ENCODE data around the gene SLC17A9.

The SLC17A9 gene

DNA sequence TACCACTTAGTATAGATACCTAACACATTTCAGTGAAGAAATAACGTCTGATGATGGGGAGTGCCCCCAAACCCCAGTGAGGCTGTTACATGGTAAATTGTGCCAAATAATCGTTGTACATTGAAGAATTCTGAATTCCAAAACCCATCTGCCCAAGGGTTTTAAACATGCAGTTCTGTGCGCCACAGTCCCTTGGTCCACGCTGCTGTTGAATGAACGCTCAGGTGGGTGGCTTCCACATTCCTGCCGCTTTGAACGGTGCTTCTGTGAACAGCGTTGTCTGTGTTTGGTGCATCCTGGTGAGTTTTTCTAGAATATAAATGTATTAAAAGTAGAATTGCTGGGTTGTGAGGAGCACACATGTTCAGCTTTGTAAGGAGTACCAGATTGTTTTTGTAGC, 11.6 kb upstream of the SLC17A9 start:
- DNase-seq = no peak

DNA sequence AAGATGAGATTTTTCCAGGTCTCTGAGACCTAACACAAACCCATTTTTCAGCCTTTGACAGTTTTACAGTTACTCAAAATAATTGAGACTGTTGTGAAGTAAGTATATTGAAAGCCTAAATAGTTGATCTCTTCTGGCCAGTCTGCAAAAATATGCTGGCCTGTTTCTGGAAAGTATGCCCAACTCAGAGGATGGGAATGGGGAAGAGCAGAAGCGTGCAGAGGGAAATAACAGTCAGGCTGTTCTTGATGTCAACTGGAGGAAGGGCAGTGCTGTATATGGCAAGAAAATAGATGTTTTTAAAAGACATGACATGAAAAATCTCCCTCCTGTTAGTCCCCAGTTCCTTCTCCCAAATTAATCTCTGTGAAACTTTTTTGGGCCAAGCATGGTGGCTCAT, 10.7 kb upstream of the SLC17A9 start:
- DNase-seq = no peak

DNA sequence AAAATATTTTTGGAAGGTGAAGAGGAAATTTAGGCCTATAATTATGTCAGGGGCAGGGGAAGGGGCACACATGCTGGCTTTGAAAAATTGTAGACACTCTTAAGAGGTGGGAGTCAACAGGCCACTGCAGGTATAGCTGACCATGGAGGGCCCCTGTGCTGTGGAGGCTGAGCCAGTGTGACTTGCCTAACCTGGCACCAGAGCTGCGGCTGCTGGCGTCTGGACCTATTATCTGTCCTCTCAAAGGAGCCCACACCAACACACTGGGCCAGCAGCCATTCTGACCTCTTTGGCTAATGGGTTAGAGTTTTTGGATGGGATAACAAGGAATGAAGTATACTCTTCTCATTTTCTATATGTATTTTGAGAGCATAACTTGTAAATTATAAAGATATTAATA, 10.1 kb upstream of the SLC17A9 start:
- DNase-seq = no peak

DNA sequence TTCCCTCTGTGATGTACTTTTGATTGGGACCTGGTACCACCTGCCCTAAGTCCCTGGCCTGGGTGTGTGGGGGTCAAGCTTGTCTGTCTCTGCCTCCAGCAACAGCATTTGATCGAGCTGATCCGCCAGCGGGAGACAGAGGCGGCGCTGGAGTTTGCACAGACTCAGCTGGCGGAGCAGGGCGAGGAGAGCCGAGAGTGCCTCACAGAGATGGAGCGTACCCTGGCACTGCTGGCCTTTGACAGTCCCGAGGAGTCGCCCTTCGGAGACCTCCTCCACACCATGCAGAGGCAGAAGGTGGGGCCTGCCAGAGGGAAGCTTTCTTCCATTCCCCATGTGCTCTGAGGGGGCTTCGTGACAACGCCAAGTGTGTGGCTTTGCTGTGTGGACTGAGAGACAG, 9.1 kb upstream of the SLC17A9 start:
- no peak for DNase-seq

DNA sequence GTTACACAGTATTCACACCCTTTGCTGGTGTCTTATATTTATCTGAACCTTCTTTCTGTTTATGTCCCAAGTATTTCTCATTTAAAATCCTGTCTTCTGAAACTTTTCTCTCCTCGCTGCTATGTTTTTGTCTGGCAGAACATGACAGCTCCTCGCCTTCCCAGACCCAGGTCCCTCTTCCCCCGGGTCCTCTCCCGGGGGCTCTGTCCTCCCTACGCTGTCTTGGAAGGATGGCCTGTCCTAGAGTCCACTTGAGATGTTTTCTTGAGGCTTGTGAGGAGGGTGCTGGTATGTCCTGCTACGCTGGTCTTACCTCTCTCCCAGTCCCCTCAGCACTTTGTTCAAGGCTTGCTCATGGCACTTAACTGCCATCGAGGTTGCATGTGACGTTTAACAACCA, 8.3 kb upstream of the SLC17A9 start:
- no peak for DNase-seq

DNA sequence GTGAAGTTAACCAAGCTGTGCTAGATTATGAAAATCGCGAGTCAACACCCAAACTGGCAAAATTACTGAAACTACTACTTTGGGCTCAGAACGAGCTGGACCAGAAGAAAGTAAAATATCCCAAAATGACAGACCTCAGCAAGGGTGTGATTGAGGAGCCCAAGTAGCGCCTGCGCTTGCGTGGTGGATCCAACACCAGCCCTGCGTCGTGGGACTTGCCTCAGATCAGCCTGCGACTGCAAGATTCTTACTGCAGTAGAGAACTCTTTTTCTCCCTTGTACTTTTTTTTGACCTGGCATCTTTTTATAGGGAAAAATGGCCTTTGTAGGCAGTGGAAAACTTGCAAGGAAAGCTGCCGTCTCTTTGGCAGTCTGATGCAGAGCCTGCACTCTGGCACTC, 7.8 kb upstream of the SLC17A9 start:
- DNase-seq = no peak

DNA sequence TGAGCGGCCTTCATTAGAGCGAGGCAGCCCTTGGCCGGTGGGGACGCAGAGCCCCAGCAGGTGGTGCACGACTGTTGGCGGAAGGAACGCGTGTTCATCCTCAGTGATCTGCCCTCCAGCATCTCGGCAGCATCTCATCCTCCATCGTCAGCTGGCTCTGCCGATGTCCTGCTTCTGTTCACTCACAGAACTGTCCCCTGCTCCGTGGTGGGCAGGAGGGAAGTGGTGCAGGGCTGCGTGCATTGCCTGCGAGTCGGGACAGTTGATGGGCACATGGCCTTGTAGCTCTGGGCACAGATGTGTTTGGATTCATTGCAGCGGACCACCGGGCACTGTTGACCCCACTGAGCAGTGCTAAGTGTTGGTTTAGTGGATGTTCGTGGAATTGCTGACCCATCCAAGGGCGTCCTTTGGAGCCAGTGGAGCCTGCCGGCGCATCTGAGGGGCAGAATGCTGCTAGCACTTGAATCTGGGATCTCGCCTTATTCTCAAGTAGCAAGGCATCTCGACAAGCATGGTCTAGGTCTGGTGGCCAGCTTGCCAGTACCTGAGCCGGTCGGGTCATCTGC, 6.7 kb upstream of the SLC17A9 start:
- no peak for DNase-seq

DNA sequence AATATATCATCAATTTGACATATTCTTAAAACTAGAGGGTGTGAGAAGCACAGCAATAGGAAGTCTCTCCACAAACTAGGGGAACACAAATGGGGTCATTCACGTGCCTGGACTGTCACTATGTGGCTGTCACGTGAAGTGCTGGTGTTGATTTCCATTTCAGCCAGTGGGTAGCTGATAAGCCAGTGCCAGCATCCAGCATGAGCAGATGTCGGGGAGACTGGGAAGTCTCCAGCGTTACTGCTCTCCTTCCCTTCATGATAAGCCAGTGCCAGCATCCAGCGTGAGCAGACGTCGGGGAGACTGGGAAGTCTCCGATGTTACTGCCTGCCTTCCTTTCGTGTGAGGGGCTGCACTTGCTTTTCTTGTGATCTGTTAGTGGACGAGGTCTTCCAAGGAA, 5.6 kb upstream of the SLC17A9 start:
- no peak for DNase-seq

DNA sequence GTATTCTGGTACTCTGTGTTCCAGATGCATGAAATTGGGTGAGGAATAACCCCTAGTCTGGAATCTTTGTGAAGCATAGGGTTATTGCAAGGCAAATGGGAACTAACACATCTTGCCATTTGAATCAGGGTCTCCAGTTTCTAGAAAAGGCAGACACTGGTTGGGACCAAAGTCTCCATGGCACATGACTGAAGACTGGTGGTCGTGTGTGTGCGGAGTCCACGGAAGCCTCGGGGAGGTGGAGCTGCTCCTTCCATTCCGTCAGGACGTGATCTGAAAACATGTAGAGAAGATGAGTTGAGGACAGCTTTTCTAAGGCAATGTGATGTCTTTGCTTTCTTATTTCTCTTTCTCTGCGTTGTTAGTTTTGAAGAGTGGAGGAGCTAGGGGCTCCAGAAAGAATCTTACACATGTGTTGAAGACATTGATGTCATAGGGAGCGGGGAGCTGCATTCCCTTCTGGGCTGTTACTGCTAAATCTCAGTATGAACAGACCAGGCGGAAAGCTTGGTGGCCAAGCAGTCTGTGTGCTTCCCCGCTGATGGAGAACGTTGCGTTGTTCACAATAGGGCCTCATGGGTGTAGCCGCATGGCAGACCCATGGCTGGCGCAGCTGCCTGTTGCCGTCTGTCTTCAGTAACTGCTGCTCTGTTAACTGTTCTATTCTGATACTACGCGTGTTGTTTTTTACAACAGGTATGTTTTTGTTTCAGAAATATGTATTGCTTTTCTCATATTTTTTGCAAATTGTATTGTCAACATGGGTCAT, 4.8 kb upstream of the SLC17A9 start:
- DNase-seq = no peak

DNA sequence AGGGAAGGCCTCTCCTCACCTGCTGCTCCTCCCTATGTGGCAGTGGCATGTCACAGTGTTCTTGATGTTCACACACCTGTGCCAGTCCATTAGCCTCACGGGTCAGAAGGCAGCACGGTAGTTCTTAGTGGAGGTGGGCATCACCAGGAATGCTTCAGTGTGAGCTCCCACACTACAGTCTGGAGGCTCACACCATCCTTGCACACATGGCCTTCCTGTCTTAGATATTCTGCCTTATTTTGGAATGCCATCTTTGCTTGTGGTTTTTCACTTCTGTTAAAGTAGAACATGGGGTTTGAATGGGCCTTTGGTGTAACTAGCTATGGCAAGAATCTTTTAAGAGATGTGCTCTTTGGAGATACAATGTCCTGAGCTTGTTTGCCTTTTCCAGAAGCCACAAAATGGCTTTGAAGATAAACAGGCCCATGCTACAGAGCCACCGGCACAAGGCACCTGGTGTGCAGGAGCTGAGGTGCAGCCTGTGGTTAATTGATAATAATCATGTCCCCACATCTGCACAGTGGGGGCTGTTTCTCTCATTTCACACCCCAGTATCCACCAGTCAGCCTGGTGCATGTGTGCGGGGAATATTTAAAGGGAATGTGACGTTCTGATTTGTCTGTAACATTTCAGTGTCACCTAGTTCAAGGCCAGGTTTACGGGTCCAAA, 3.2 kb upstream of the SLC17A9 start:
- no peak for DNase-seq

DNA sequence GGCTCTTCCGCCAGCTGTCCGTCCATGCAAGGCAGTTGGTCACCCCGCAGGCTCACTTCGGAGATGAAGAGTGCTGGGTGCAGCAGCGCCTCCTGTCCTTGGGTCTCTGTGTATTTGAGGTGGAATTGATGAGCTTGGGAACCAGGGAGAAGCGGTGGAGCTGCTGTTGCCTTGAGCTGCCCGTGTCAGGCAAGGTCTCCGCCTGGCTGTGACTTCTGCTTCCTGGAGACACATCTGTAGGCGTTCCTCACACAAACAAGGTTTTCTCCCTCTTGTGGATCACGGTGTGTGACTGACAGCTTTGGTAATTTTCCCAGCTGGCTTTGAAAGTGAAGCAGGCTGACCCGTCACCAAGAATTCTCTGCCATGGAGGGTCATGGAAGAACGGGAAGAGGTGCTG, 2.5 kb upstream of the SLC17A9 start:
- DNase-seq = no peak

DNA sequence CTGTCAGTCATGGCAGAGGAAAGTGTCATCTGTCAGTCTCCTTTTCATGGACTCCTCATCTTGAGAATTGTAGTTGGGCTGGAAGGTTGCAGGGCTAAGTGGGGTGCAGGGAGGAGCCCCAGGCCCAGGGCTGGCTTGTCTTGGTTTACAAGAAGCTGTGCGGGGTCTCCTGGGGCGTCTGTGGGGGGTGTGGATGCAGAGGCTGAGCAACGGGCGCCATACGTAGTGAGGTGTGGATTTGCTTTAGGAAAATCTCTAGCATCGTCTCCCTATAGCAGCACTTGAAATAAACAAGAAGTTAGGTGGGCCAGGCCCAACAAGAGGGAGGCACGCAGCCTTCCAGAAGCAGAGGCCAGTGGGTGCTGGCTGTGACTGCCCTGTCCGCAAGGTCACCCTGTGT, 1.8 kb upstream of the SLC17A9 start:
- no peak for DNase-seq

DNA sequence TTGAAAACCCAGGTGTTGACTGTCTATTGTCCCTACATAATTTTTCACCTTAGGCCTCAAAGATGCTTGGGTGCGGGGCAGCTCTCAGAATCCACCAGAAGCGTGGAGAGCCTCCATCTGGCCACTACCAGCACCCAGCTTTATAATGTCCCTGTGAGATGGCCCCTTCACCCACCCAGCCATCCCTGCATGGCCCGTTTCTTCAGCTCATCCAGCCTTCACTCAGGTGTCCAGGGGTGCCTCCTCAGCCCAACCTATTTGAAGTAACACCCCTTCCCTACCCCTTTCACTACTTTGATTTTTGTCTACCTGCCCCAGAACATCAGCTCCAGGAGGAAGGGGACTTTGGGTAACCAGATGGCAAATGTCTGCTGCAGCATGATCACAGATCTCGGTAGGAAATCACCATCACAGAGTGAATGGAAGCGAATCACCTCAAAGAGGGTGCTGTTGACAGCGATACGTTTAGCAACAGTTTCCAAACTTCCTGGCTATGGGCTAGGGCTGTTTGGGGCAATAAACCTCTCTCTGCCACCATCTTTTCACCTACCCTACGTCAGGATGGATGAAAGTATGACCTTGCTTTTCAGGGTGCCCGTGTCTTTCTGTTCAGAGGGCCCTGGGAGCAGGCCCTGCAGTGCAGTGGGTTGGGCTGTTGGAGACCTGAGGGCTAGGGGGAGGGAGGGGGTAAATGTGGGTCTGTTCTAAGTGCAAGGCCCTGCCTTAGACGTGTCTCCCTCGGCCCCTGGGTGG, 1.2 kb upstream of the SLC17A9 start:
- DNase-seq = no peak

DNA sequence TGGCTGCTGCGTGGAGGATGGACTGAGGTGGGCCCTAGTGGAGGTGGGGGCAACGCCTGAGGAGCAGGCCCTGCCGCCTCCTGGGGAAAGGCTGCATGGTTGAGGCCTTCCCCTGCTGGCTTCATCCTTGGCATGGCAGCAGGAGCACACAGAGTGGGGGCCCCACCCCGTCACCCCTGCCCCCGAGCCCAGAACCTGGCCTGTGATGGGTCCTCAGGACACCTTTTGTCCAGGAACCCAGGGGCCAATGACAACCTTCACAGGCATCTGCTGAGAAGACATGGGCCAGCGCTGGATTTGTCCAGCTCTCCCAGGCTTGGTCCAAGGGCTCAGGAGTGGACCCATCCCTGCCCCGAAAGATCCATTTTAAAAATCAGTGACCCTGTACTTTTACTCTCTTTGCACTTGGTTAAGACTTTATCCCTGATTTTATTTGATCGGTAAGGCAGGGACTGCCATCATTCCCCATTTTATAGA, 575 bp upstream of the SLC17A9 start:
- DNase-seq = no peak

DNA sequence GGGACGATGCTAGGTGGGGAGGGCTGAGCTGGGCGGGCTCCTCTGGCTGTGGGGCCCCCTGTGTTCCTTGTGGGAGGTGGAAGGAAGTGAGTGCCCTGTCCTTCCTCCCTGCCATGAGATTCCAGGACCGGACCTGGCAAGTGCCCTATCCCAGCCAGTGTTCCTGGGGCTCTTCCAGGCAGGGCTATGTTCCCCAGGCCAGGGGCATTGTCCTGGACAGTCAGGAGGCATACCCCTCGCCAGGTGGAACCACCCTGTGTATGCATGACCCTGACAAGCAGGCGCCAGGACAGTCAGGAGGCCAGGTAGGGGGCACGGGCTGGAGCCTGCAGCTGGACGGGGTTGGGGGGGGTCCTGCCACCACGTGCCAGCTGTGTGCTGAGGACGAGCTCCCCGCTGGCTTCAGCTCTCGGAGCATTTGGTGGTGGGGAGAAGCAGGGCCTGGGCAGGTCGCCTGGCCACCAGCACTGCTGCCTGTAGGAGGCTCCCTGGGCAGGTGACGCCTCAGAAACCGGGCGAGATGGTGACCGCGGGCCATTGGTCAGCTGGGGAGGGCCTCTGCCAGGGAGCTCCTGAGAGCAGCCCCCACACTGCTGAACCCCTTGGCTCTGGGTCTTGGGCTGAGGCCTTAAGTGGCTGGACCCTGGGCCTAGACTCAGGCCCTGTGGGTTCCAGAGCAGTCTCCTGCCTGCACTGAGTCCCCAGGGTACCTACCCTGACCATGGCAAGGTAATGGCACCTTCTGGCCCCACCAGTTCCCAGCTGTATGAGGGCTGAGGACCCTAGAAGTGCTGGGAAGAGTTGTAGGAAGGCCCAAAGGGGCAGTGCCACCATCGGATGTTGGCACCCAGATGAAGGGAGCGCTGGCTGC, 694 bp downstream of the SLC17A9 start:
- no peak for DNase-seq

DNA sequence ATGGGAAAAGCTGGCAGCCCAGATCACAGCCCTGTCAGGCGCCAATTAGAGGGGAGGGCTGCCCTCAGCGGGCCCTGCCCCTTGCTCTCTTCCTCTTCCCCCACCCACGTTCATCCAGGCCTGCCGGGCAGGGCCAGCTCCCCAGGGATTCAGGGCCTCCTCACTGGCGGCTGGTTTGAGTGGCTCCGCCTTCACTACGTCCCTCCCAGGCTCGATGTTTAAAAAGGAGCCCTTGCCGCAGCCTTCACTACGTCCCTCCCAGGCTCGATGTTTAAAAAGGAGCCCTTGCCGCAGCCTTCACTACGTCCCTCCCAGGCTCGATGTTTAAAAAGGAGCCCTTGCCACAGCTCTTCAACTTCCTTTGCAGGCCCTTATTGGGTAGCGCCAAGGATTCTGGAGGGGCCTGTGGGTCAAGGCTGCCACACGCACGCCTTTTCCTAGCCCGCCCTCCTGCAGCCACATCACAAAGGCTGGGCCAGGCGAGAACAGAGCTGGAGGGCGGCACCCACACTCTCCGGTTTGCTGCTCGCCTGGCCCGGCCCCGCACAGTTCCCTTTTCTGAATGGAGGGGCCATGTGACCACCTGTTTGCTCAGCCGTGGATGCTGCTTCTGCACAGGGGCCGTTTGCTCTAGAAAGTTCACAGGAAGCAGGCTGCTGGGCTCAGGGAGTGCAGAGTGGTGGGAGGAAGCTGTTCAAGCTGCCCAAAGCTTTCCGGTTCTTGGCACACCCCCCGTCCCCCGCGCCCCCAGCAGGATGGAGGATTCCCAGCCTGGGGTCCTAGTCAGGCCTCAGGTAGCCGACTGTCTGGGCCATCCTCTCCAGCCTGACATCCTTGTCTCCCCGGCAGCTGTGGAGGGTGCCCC, 1.6 kb downstream of the SLC17A9 start:
- DNase-seq = peak; percentile 20

DNA sequence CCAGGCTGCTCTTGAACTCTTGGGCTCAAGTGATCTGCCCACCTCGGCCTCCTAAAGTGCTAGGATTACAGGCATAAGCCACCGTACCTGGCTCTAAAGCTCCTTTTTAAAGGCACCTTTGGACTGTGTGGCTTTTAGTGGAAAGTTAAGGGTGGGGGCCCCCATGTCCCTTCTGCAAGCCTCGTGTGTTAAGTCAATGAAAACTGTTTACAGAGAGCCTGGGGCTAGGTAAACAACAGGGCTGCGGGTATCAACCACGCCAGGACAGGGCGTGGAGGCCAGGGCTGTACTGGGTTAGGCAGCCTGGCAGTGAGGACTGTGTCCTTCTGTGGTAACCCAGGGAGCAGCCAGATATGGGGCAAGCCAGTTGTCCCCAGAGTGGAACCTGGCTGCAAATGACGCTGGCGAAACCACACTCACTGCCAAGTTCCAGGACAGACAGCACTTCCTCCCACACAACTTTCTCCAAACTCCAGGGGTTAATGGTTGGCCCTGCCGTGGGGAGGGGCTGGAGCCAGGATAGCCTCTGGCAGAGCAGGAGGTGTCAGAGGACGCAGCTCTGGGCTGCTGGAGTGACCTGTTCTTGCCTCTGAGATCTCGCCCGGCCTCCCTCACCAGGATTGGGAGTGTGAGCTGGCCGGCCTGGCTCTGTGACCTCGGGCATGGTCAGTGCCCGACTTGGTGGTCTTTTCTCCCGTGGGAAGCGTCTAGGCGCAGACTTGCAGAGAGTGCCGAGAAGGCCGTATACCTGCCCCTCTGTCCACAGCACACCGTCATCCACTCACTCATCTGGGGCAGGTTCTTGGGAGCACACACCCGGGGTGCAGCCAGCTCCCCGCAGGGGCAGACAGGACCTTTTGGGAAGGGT, 3.2 kb downstream of the SLC17A9 start:
- DNase-seq = no peak

DNA sequence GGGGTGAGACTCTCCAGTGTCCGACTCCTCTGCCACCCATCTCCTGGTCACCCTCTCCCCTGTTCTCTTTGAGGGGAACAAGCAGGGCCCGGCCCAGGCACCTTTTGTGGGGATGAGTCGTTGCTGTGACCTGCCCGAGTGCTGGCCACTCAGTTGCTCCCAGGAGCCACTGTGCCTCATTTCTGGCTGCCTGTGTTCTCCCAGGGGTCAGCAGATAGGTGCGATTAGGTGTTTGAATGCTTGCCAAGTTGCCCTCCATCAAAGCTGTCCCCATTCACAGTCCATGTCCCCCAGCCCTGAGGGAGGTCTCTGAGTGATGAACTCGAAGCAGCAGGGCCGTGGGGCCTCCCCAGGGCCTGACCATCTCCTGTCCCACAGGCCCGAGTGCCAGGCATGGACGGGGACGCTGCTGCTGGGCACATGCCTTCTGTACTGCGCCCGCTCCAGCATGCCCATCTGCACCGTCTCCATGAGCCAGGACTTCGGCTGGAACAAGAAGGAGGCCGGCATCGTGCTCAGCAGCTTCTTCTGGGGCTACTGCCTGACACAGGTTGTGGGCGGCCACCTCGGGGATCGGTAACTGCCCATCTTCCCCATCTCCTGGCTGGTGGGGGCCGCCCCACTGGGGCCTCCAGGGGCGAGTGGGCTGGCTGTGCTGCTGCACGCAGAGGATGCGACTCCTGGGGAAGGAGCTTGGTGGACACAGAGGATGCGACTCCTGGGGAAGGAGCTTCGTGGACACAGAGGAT, 4.1 kb downstream of the SLC17A9 start:
- DNase-seq = no peak

Measured in NCI-H2171 treated with DMSO at 0.1 percent for 48 hours (cell line).